K562 (cell line): Measurements from ENCODE around the gene GPN1. TPM values are rescaled to one million over a fixed set of nuclear protein-coding genes. Genes with fewer than 3 reads are reported as not detected.
A peak's percentile ranks its signal among the peaks of the same experiment; 100 is the strongest.

Experiments
- BHLHE40 ChIP-seq: IDR thresholded peaks from 2 replicates; pipeline ENCODE4 v1.6.1; 2011; ENCODE audit warnings: low read length, improper control_type of control experiment
- DPF2 ChIP-seq: fragments of 450-650 bp; IDR thresholded peaks from 2 replicates; pipeline ENCODE4 v1.6.1; 2016
- FOXP4 ChIP-seq: sonication (generic); formaldehyde crosslinking; IDR thresholded peaks from 2 replicates; pipeline ENCODE4 v1.8.0; 2022; ENCODE audit warnings: mild to moderate bottlenecking, missing genetic modification reagents, borderline replicate concordance
- HDAC8 ChIP-seq: fragments of 450-650 bp; IDR thresholded peaks from 2 replicates; pipeline ENCODE4 v1.6.1; 2016; ENCODE audit warnings: mild to moderate bottlenecking, missing genetic modification characterization, moderate library complexity, missing compliant biosample characterization
- HMG20B ChIP-seq: fragments of 250-450 bp; sonication (Bioruptor Pico); IDR thresholded peaks from 2 replicates; pipeline ENCODE4 v1.5.0; 2021; ENCODE audit warnings: mild to moderate bottlenecking
- MBD2 ChIP-seq: sonication (generic); IDR thresholded peaks from 2 replicates; pipeline ENCODE4 v1.6.1; 2016; ENCODE audit warnings: low read depth, borderline replicate concordance
- MEF2A ChIP-seq: IDR thresholded peaks from 2 replicates; pipeline ENCODE4 v1.6.1; 2011; ENCODE audit warnings: low read depth, mild to moderate bottlenecking, low read length, moderate library complexity; ENCODE audit not compliant: control insufficient read depth
- MLX ChIP-seq, 2 experiments: fragments of 450-650 bp in 1 of 2; sonication (generic) in 1 of 2; formaldehyde crosslinking; conservative IDR thresholded peaks; 2 replicates each; pipeline versions ENCODE4 v1.4.0 to v1.8.1; 2020 to 2022; ENCODE audit warnings: mild to moderate bottlenecking in 1 of 2, missing genetic modification reagents in 1 of 2
- NCOA6 ChIP-seq: fragments of 450-650 bp; IDR thresholded peaks from 2 replicates; pipeline ENCODE4 v1.6.1; 2017; ENCODE audit warnings: mild to moderate bottlenecking
- NFE2 ChIP-seq: IDR thresholded peaks from 2 replicates; pipeline ENCODE4 v1.6.1; 2014; ENCODE audit warnings: antibody characterized with exemption, low read depth
- PRPF4 ChIP-seq: fragments of 200-400 bp; formaldehyde crosslinking; IDR thresholded peaks from one replicate; pipeline ENCODE4 v1.6.1; 2017; ENCODE audit warnings: low read length, low read depth, mild to moderate bottlenecking; ENCODE audit not compliant: insufficient read depth, poor library complexity, severe bottlenecking
- RREB1 ChIP-seq: fragments of 250-450 bp; sonication (Bioruptor Pico); IDR thresholded peaks from 2 replicates; pipeline ENCODE4 v1.4.0; 2020
- THAP7 ChIP-seq: fragments of 250-450 bp; sonication (Bioruptor Pico); IDR thresholded peaks from 2 replicates; pipeline ENCODE4 v1.5.0; 2021
- TSC22D4 ChIP-seq: fragments of 450-650 bp; IDR thresholded peaks from 2 replicates; pipeline ENCODE4 v1.6.1; 2016; ENCODE audit warnings: missing genetic modification characterization, missing biosample characterization, control low read depth
- U2AF1 ChIP-seq: fragments of 200-400 bp; formaldehyde crosslinking; optimal IDR thresholded peaks from 2 replicates; pipeline ENCODE3; 2017; ENCODE audit warnings: mild to moderate bottlenecking, low read depth, low read length, moderate library complexity
- ZFX ChIP-seq: sonication (generic); formaldehyde crosslinking; IDR thresholded peaks from 2 replicates; pipeline ENCODE4 v1.8.0; 2022; ENCODE audit warnings: mild to moderate bottlenecking, missing genetic modification reagents, moderate library complexity
- ZNF224 ChIP-seq: sonication (generic); formaldehyde crosslinking; IDR thresholded peaks from 2 replicates; pipeline ENCODE4 v1.8.0; 2022; ENCODE audit warnings: mild to moderate bottlenecking, missing genetic modification reagents
- ZNF253 ChIP-seq: fragments of 250-450 bp; sonication (Bioruptor Pico); conservative IDR thresholded peaks from 2 replicates; pipeline ENCODE4 v1.6.1; 2021; ENCODE audit warnings: mild to moderate bottlenecking
- ZNF780A ChIP-seq: fragments of 250-450 bp; sonication (Bioruptor Pico); IDR thresholded peaks from 2 replicates; pipeline ENCODE4 v1.5.0; 2021; ENCODE audit warnings: mild to moderate bottlenecking
- polyA plus RNA-seq, 8 experiments: library from polyadenylated mRNA; depleted of rRNA in 4 of 8; stranded (reverse) in 5 of 8; unstranded in 3 of 8; fragments of >200 nt; fragmentation: Nextera tagmentation in 2 of 8; fragmentation: Illumina TruSeq in 1 of 8; extraction: Ambion mirVana in 2 of 8; extraction: Trizol in 1 of 8; gene quantifications; 2 replicates each; pipeline versions ENCODE4 v1.2.1 to v1.2.3, GENCODE V29; 2011 to 2014; ENCODE audit warnings: inconsistent platforms in 1 of 8, missing spikeins in 1 of 8
- total RNA-seq, 7 experiments: library from RNA; depleted of rRNA in 6 of 7; stranded (reverse); fragments of >200 nt in 6 of 7; fragmentation: Illumina TruSeq in 2 of 7; extraction: Trizol in 2 of 7; gene quantifications; 2 replicates each; pipeline versions ENCODE4 v1.2.1 to v1.2.3, GENCODE V29; 2011 to 2021; ENCODE audit warnings: low replicate concordance in 1 of 7

The GPN1 gene
- total and polyA plus RNA-seq, 9 of the 15 experiments (the other 6 are each of a cell fraction or from before 2014, with no cell fraction given): 23.4 to 171 (median 48.2) TPM

- TF ChIP-seq MLX (CRISPR knock-in tag; conservative IDR thresholded peaks at IDR 0.05) (no peak), ZNF224 (CRISPR knock-in tag) (no peak), PRPF4 (no peak), HDAC8 (tag) (peak; percentile 74; the same call in 1 of the 2 replicates), ZNF253 (CRISPR knock-in tag) (no peak), THAP7 (CRISPR knock-in tag) (0 out of 2 replicates have a peak, but pooled peaks have one; percentile 84), NFE2 (no peak), U2AF1 (no peak), MBD2 (peak; percentile 14), ZFX (peak; percentile 54), ZNF780A (CRISPR knock-in tag) (no peak), MEF2A (no peak; the same call in 1 of the 2 replicates), RREB1 (CRISPR knock-in tag) (peak; percentile 82; the same call in 1 of the 2 replicates), TSC22D4 (tag) (no peak), FOXP4 (CRISPR knock-in tag) (no peak), NCOA6 (0 out of 2 replicates have a peak, but pooled peaks have one; percentile 23), DPF2 (peak; percentile 76), BHLHE40 (peak; percentile 71), HMG20B (no peak)
These were observed 34.7 kb downstream of the GPN1 start, which contains the start of the genes SLC4A1AP and SUPT7L (continued) for GRCh38 chr2:27663285-27664153.
